ENCODE measurements around the gene RSRC1.

The RSRC1 gene

GRCh38 chr3:158573714-158574113 lies 463.8 kb downstream of the RSRC1 start:
- no peak for DNase-seq

GRCh38 chr3:158574646-158575045 lies 464.8 kb downstream of the RSRC1 start:
- no peak for DNase-seq

DNA sequence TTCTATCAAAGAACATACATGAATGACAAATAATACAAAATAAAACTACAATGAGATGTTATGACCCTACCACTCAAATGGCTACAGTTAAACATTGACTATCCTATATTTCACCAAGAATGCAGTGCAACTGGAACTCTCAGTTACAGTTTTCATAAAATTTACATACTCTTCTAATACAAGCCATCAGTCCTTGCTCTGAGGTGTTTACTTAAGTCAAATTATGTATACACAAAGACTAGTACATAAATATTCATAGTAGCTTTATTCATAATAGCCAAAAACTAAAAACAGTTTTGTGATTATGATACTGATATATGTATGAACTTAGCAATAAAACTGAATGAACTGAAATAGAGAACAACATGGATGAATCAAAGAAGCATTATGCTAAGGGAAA lies 480.3 kb downstream of the RSRC1 start:
- no peak for DNase-seq
